Measurements from ENCODE around the gene CD81. TPM values are rescaled to one million over a fixed set of nuclear protein-coding genes. Genes with fewer than 3 reads are reported as not detected.
"Not testable (repeated sequence)": the region's sequence is repeated elsewhere in the genome, so short reads cannot be mapped to it uniquely, and the experiment has no call there.

The CD81 gene
- total and polyA plus RNA-seq, 2 donors from 2014 or later, result 827 to 950 TPM

GRCh38 chr11:2351701-2352100, 25.4 kb upstream of the CD81 start:
- Histone ChIP-seq H3K36me3 (ENCODE audit: control insufficient read depth in 2 of 3, insufficient read depth in 3 of 3, low read length in 3 of 3) (no peaks in the 10 kb centered on the region), H3K4me3 (ENCODE audit: low read length in 3 of 3) (no peak overlapping the region), H3K27me3 (ENCODE audit: control insufficient read depth, insufficient read depth, low read length) (no peaks in the 10 kb centered on the region), H3K9me3 (ENCODE audit: control insufficient read depth in 2 of 3, insufficient read depth in 1 of 3, low read length in 3 of 3) (peaks cover 0 to 8% (median 0%) of the 10 kb centered on the region in 3 donors), H3K27ac (ENCODE audit: low read depth in 2 of 2, low read length in 2 of 2) (no peak overlapping the region), H3K4me1 (ENCODE audit: control insufficient read depth in 2 of 3, insufficient read depth in 2 of 3, low read depth in 1 of 3, low read length in 3 of 3) (no peaks in the 10 kb centered on the region), H3K9ac (ENCODE audit: low read length in 3 of 3) (no peak overlapping the region)
- intact Hi-C loops (cut with DNase I), result no loop called here
- no peak for DNase-seq
- TF ChIP-seq, protein P1, sequence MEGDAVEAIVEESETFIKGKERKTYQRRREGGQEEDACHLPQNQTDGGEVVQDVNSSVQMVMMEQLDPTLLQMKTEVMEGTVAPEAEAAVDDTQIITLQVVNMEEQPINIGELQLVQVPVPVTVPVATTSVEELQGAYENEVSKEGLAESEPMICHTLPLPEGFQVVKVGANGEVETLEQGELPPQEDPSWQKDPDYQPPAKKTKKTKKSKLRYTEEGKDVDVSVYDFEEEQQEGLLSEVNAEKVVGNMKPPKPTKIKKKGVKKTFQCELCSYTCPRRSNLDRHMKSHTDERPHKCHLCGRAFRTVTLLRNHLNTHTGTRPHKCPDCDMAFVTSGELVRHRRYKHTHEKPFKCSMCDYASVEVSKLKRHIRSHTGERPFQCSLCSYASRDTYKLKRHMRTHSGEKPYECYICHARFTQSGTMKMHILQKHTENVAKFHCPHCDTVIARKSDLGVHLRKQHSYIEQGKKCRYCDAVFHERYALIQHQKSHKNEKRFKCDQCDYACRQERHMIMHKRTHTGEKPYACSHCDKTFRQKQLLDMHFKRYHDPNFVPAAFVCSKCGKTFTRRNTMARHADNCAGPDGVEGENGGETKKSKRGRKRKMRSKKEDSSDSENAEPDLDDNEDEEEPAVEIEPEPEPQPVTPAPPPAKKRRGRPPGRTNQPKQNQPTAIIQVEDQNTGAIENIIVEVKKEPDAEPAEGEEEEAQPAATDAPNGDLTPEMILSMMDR (IDR thresholded peaks at IDR 0.05; ENCODE audit: borderline replicate concordance, extremely low read depth, insufficient read depth), result no peak
- no peak for FAIRE-seq

DNA sequence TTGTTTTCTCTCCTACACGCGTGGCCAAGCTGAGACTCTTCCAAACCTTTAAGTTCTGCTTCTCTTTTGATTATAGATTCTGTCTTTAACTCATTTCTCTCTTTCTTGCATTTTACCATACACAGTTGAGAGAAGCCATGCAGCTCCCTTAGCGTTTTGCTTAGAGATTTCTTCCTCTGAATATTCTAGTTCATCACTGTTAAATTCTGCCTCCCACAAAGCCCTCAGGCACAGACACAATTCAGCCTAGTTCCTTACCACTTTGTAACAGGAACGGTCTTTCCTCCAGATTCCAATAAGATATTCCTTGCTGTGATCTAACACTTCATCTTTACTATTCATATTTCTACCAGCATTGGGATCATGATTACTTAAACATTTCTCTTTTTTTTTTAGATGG, 24.7 kb upstream of the CD81 start:
- H3K9ac ChIP-seq (ENCODE audit: low read length in 3 of 3), result no peak overlapping the region
- intact Hi-C loops (cut with DNase I), result no loop called here
- no peak for DNase-seq
- no peaks in the 10 kb centered on the region for H3K4me1 ChIP-seq (ENCODE audit: control insufficient read depth in 2 of 3, insufficient read depth in 2 of 3, low read depth in 1 of 3, low read length in 3 of 3)
- TF ChIP-seq, protein P1 (IDR thresholded peaks at IDR 0.05; ENCODE audit: borderline replicate concordance, extremely low read depth, insufficient read depth), result no peak
- peaks cover 0 to 8% (median 0%) of the 10 kb centered on the region in 3 donors for H3K9me3 ChIP-seq (ENCODE audit: control insufficient read depth in 2 of 3, insufficient read depth in 1 of 3, low read length in 3 of 3)
- no peaks in the 10 kb centered on the region for H3K27me3 ChIP-seq (ENCODE audit: control insufficient read depth, insufficient read depth, low read length)
- H3K36me3 ChIP-seq (ENCODE audit: control insufficient read depth in 2 of 3, insufficient read depth in 3 of 3, low read length in 3 of 3), result no peaks in the 10 kb centered on the region
- no peak overlapping the region for H3K27ac ChIP-seq (ENCODE audit: low read depth in 2 of 2, low read length in 2 of 2)
- no peak overlapping the region for H3K4me3 ChIP-seq (ENCODE audit: low read length in 3 of 3)
- FAIRE-seq, result no peak

GRCh38 chr11:2355000-2355644, 22.0 kb upstream of the CD81 start:
- FAIRE-seq (no peak), DNase-seq (no peak)
- no peaks in the 10 kb centered on the region for H3K9me3 ChIP-seq (ENCODE audit: control insufficient read depth in 2 of 3, insufficient read depth in 1 of 3, low read length in 3 of 3)
- no peak overlapping the region for H3K4me3 ChIP-seq (ENCODE audit: low read length in 3 of 3)
- no peaks in the 10 kb centered on the region for H3K4me1 ChIP-seq (ENCODE audit: control insufficient read depth in 2 of 3, insufficient read depth in 2 of 3, low read depth in 1 of 3, low read length in 3 of 3)
- intact Hi-C loops (cut with DNase I), result no loop called here
- H3K27me3 ChIP-seq (ENCODE audit: control insufficient read depth, insufficient read depth, low read length), result no peaks in the 10 kb centered on the region
- H3K36me3 ChIP-seq (ENCODE audit: control insufficient read depth in 2 of 3, insufficient read depth in 3 of 3, low read length in 3 of 3), result no peaks in the 10 kb centered on the region
- no peak overlapping the region for H3K9ac ChIP-seq (ENCODE audit: low read length in 3 of 3)
- no peak overlapping the region for H3K27ac ChIP-seq (ENCODE audit: low read depth in 2 of 2, low read length in 2 of 2)
- TF ChIP-seq, protein P1 (IDR thresholded peaks at IDR 0.05; ENCODE audit: borderline replicate concordance, extremely low read depth, insufficient read depth), result no peak

DNA sequence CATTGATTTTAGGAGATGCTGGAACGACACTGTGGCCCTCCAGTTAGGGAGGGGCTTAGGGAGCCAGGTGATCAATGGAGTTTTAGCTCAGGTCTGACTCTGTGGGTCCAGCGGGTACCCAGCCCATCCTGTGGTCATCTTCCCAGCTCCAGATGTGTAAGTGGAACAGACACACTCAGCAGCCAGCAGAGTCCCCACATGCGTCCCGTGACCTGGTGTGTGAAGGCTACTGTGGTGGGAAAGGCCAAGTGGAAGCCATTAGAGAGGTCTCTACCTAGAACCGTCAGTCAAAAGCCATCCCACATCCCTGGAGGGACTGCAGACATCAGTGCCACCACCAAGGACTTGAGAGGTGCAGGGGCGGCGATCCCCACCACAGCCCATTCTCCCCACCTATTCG, 19.9 kb upstream of the CD81 start:
- Histone ChIP-seq H3K9ac (ENCODE audit: low read length in 3 of 3) (no peak overlapping the region), H3K9me3 (ENCODE audit: control insufficient read depth in 2 of 3, insufficient read depth in 1 of 3, low read length in 3 of 3) (no peaks in the 10 kb centered on the region), H3K4me1 (ENCODE audit: control insufficient read depth in 2 of 3, insufficient read depth in 2 of 3, low read depth in 1 of 3, low read length in 3 of 3) (no peaks in the 10 kb centered on the region), H3K27ac (ENCODE audit: low read depth in 2 of 2, low read length in 2 of 2) (no peak overlapping the region), H3K36me3 (ENCODE audit: control insufficient read depth in 2 of 3, insufficient read depth in 3 of 3, low read length in 3 of 3) (no peaks in the 10 kb centered on the region), H3K27me3 (ENCODE audit: control insufficient read depth, insufficient read depth, low read length) (no peaks in the 10 kb centered on the region), H3K4me3 (ENCODE audit: low read length in 3 of 3) (no peak overlapping the region)
- intact Hi-C loops (cut with DNase I), result no loop called here
- DNase-seq, result no peak
- TF ChIP-seq, protein P1 (IDR thresholded peaks at IDR 0.05; ENCODE audit: borderline replicate concordance, extremely low read depth, insufficient read depth), result no peak
- FAIRE-seq, result no peak

GRCh38 chr11:2357651-2358050, 19.5 kb upstream of the CD81 start:
- H3K9me3 ChIP-seq (ENCODE audit: control insufficient read depth in 2 of 3, insufficient read depth in 1 of 3, low read length in 3 of 3); FAIRE-seq; H3K4me3 ChIP-seq (ENCODE audit: low read length in 3 of 3); H3K27me3 ChIP-seq (ENCODE audit: control insufficient read depth, insufficient read depth, low read length); H3K9ac ChIP-seq (ENCODE audit: low read length in 3 of 3); intact Hi-C loops (cut with DNase I); H3K27ac ChIP-seq (ENCODE audit: low read depth in 2 of 2, low read length in 2 of 2); H3K36me3 ChIP-seq (ENCODE audit: control insufficient read depth in 2 of 3, insufficient read depth in 3 of 3, low read length in 3 of 3); H3K4me1 ChIP-seq (ENCODE audit: control insufficient read depth in 2 of 3, insufficient read depth in 2 of 3, low read depth in 1 of 3, low read length in 3 of 3); DNase-seq: not testable (repeated sequence)

Measured in kidney (tissue), 14 donors.